H1 (cell line): ENCODE measurements around the gene CHCHD3. TPM values are rescaled to one million over a fixed set of nuclear protein-coding genes. Genes with fewer than 3 reads are reported as not detected.

Experiments
- CTCF ChIA-PET: fragments of 300-600 bp; sonication (Branson Sonifier 250); formaldehyde crosslinking; loops from one replicate; lab custom pipeline; 2021; ENCODE audit not compliant: partially characterized antibody; lab: Charles Lee
- POLR2A ChIA-PET: fragments of 300-600 bp; sonication (Branson Sonifier 250); formaldehyde crosslinking; loops from one replicate; lab custom pipeline; 2021; ENCODE audit warnings: inconsistent platforms; ENCODE audit not compliant: partially characterized antibody; lab: Charles Lee
- DNase-seq, 2 experiments: peaks; one replicate each; pipeline versions ENCODE4 v3.0.0 to v3.0.0-alpha.2; 2010 to 2022; ENCODE audit warnings: low spot score in 2 of 2, low read depth in 1 of 2, mixed read lengths in 1 of 2
- FAIRE-seq: peaks from 2 replicates; lab custom pipeline; 2011; peaks lifted over from hg19 to GRCh38; lab: Jason Lieb, UNC
- H2AFZ ChIP-seq: 2 replicates; pipeline ENCODE4 v1.8.1; 2012; ENCODE audit warnings: low read length, inconsistent platforms
- H2AK5ac ChIP-seq: 2 replicates; pipeline ENCODE4 v1.6.1; 2013; ENCODE audit warnings: low read depth, low read length
- H2BK120ac ChIP-seq: replicated peaks from 2 replicates; pipeline ENCODE3; 2013; ENCODE audit warnings: low read depth, low read length, inconsistent platforms
- H2BK12ac ChIP-seq: 2 replicates; pipeline ENCODE4 v1.6.1; 2013; ENCODE audit warnings: low read depth, low read length
- H2BK15ac ChIP-seq: 2 replicates; pipeline ENCODE4 v1.6.1; 2013; ENCODE audit warnings: low read length
- H2BK20ac ChIP-seq: 2 replicates; pipeline ENCODE4 v1.6.1; 2013; ENCODE audit warnings: low read length
- H2BK5ac ChIP-seq: 2 replicates; pipeline ENCODE4 v1.6.1; 2013; ENCODE audit warnings: low read depth, low read length
- H3K14ac ChIP-seq: 2 replicates; pipeline ENCODE4 v1.6.1; 2013; ENCODE audit warnings: inconsistent platforms; ENCODE audit not compliant: insufficient read length
- H3K18ac ChIP-seq: 2 replicates; pipeline ENCODE4 v1.6.1; 2013; ENCODE audit warnings: low read length; ENCODE audit errors: extremely low read depth
- H3K23ac ChIP-seq: 2 replicates; pipeline ENCODE4 v1.6.1; 2013; ENCODE audit warnings: inconsistent platforms; ENCODE audit not compliant: insufficient read length
- H3K23me2 ChIP-seq: 2 replicates; pipeline ENCODE4 v1.6.1; 2013; ENCODE audit warnings: low read depth, low read length
- H3K27ac ChIP-seq: 2 replicates; pipeline ENCODE4 v1.6.1; 2011; ENCODE audit warnings: low read depth, low read length, inconsistent platforms
- H3K27me3 ChIP-seq, 4 experiments: replicated peaks in 1 of 4; 1 replicate in 1 of 4; 2 replicates in 3 of 4; pipeline versions ENCODE4 v1.6.1 to v1.8.1; 2011 to 2013; ENCODE audit warnings: low read length in 3 of 4, mild to moderate bottlenecking in 3 of 4, inconsistent platforms in 2 of 4, mixed read lengths in 2 of 4, moderate library complexity in 1 of 4; ENCODE audit not compliant: control insufficient read depth in 3 of 4, insufficient read depth in 3 of 4; ENCODE audit errors: extremely low read depth in 1 of 4
- H3K36me3 ChIP-seq, 4 experiments: 2 replicates each; pipeline versions ENCODE4 v1.6.1 to v1.8.1; 2011 to 2013; ENCODE audit warnings: mild to moderate bottlenecking in 4 of 4, low read length in 3 of 4, moderate library complexity in 2 of 4, control low read depth in 1 of 4, inconsistent platforms in 1 of 4; ENCODE audit not compliant: insufficient read depth in 4 of 4, control insufficient read depth in 2 of 4
- H3K4ac ChIP-seq: replicated peaks from 2 replicates; pipeline ENCODE3; 2013; ENCODE audit warnings: low read length, low read depth, mixed read lengths, inconsistent platforms; ENCODE audit not compliant: insufficient read length
- H3K4me1 ChIP-seq, 4 experiments: replicated peaks in 1 of 4; 1 replicate in 1 of 4; 2 replicates in 3 of 4; pipeline versions ENCODE4 v1.6.1 to v1.8.1; 2011 to 2013; ENCODE audit warnings: low read length in 3 of 4, inconsistent platforms in 2 of 4, mixed read lengths in 1 of 4; ENCODE audit not compliant: insufficient read depth in 4 of 4, control insufficient read depth in 3 of 4
- H3K4me2 ChIP-seq, 2 experiments: 2 replicates each; pipeline versions ENCODE4 v1.6.1 to v1.8.1; 2011 to 2013; ENCODE audit warnings: low read depth in 2 of 2, low read length in 2 of 2, control low read depth in 1 of 2, inconsistent platforms in 1 of 2, mild to moderate bottlenecking in 1 of 2; ENCODE audit not compliant: insufficient read depth in 1 of 2
- H3K4me3 ChIP-seq, 4 experiments: fragments of 200-600, 300-600 bp in 1 of 4; sonication (generic), shearing (Covaris generic), sonication (Bioruptor Twin) in 1 of 4; 2 replicates each; pipeline versions ENCODE4 v1.5.1 to v1.8.1; 2011 to 2016; ENCODE audit warnings: low read length in 4 of 4, low read depth in 3 of 4, control low read depth in 2 of 4, inconsistent platforms in 2 of 4, mild to moderate bottlenecking in 2 of 4, mixed read lengths in 1 of 4, moderate library complexity in 1 of 4; ENCODE audit not compliant: insufficient read depth in 2 of 4; ENCODE audit errors: extremely low read depth in 1 of 4
- H3K56ac ChIP-seq: replicated peaks from 2 replicates; pipeline ENCODE3; 2013; ENCODE audit warnings: low read depth, mild to moderate bottlenecking, mixed read lengths, low read length, inconsistent platforms; ENCODE audit not compliant: insufficient read length
- H3K79me1 ChIP-seq: 2 replicates; pipeline ENCODE4 v1.6.1; 2013; ENCODE audit warnings: low read depth, low read length, control low read depth
- H3K79me2 ChIP-seq, 2 experiments: 2 replicates each; pipeline versions ENCODE4 v1.6.1 to v1.8.1; 2012 to 2013; ENCODE audit warnings: low read length in 2 of 2, mild to moderate bottlenecking in 2 of 2, inconsistent platforms in 1 of 2; ENCODE audit not compliant: insufficient read depth in 2 of 2, control insufficient read depth in 1 of 2
- H3K9ac ChIP-seq, 4 experiments: replicated peaks in 1 of 4; 1 replicate in 1 of 4; 2 replicates in 3 of 4; pipeline versions ENCODE4 v1.6.1 to v1.8.1; 2011 to 2013; ENCODE audit warnings: low read depth in 3 of 4, low read length in 3 of 4, control low read depth in 2 of 4, mild to moderate bottlenecking in 2 of 4, moderate library complexity in 2 of 4, inconsistent platforms in 1 of 4; ENCODE audit errors: extremely low read depth in 1 of 4
- H3K9me3 ChIP-seq, 2 experiments: 2 replicates each; pipeline versions ENCODE4 v1.6.1 to v1.8.1; 2012 to 2013; ENCODE audit warnings: mild to moderate bottlenecking in 2 of 2, moderate library complexity in 2 of 2, control low read depth in 1 of 2, inconsistent platforms in 1 of 2, low read depth in 1 of 2, low read length in 1 of 2, mixed read lengths in 1 of 2; ENCODE audit not compliant: insufficient read depth in 2 of 2
- H4K20me1 ChIP-seq, 2 experiments: replicated peaks in 1 of 2; 2 replicates each; pipeline versions ENCODE3 to v1.8.1; 2011 to 2013; ENCODE audit warnings: inconsistent platforms in 2 of 2, low read length in 2 of 2, mild to moderate bottlenecking in 1 of 2; ENCODE audit not compliant: insufficient read depth in 2 of 2, control insufficient read depth in 1 of 2
- H4K5ac ChIP-seq: 2 replicates; pipeline ENCODE4 v1.6.1; 2013; ENCODE audit warnings: low read length, low read depth, mixed read lengths, inconsistent platforms; ENCODE audit not compliant: insufficient read length
- H4K8ac ChIP-seq: 2 replicates; pipeline ENCODE4 v1.8.0; 2013; ENCODE audit warnings: mild to moderate bottlenecking, moderate library complexity, low read length, inconsistent platforms; ENCODE audit not compliant: insufficient read depth; ENCODE audit errors: extremely low read depth
- H4K91ac ChIP-seq: replicated peaks from 2 replicates; pipeline ENCODE3; 2013; ENCODE audit warnings: low read length, mixed read lengths, inconsistent platforms; ENCODE audit not compliant: insufficient read length
- POLR2AphosphoS5 ChIP-seq: IDR thresholded peaks from 2 replicates; pipeline ENCODE4 v1.6.1; 2011; ENCODE audit warnings: low read depth, low read length
- RFX5 ChIP-seq: IDR thresholded peaks from 2 replicates; pipeline ENCODE4 v1.6.1; 2011; ENCODE audit warnings: low read depth, low read length, improper control_type of control experiment, borderline replicate concordance
- RXRA ChIP-seq: IDR thresholded peaks from 2 replicates; pipeline ENCODE4 v1.6.1; 2011; ENCODE audit warnings: low read depth, mild to moderate bottlenecking, low read length, moderate library complexity; ENCODE audit not compliant: insufficient read depth
- SP4 ChIP-seq: IDR thresholded peaks from 2 replicates; pipeline ENCODE4 v1.6.1; 2012; ENCODE audit warnings: low read length, inconsistent platforms
- TEAD4 ChIP-seq: IDR thresholded peaks from 2 replicates; pipeline ENCODE4 v1.6.1; 2012; ENCODE audit warnings: low read depth, low read length, inconsistent platforms, mixed read lengths
- WGBS, 2 experiments: shearing (Covaris generic) in 1 of 2; methylation state at CpG; one replicate each; pipeline versions ENCODE4 v1.1.6 to v1.1.7; 2013 to 2015; ENCODE audit warnings: low lambda C conversion rate in 2 of 2, mixed read lengths in 2 of 2, inconsistent platforms in 1 of 2, low coverage in 1 of 2, missing lambda C conversion rate in 1 of 2; ENCODE audit not compliant: insufficient replicate concordance in 2 of 2, insufficient coverage in 1 of 2, insufficient read length in 1 of 2; ENCODE audit errors: extremely low coverage in 1 of 2, missing lambda C conversion rate in 1 of 2; 5-methylcytosine and 5-hydroxymethylcytosine counted together
- polyA plus RNA-seq, 7 experiments: library from polyadenylated mRNA; depleted of rRNA in 3 of 7; stranded (reverse) in 5 of 7; unstranded in 2 of 7; fragments of >200 nt in 5 of 7; fragments of 200-250 nt in 2 of 7; gene quantifications; 1 replicate in 5 of 7; 2 replicates in 1 of 7; 4 replicates in 1 of 7; pipeline versions ENCODE4 v1.2.1 to v1.2.3, GENCODE V29; 2011 to 2013; ENCODE audit warnings: missing spikeins in 2 of 7, mixed read lengths in 2 of 7
- total RNA-seq: library from RNA; stranded (reverse); fragmentation: NEBNext Ultra II Directional; extraction: Animal tissue kit (Norgen Biotek cat#: 25700); gene quantifications from 2 replicates; pipeline ENCODE4 v1.2.1, GENCODE V29; 2021

CHCHD3 gene
- total and polyA plus RNA-seq, 2 of the 8 experiments (the other 6 are each of a cell fraction or from before 2014, with no cell fraction given): 42.9 to 137 TPM

GRCh38 chr7:132858760-132859159 lies 223.1 kb downstream of the CHCHD3 start:
- Histone ChIP-seq H4K91ac (no peak overlapping the region), H3K79me2 (0 out of 4 replicates have a peak, but pooled peaks cover 0 to 8% of the 10 kb centered on the region in 2 experiments), H4K5ac (no peak overlapping the region), H3K56ac (no peak overlapping the region), H3K18ac (no peak overlapping the region), H3K23me2 (no peaks in the 10 kb centered on the region), H4K8ac (no peak overlapping the region), H3K9me3 (0 out of 4 replicates have a peak, but pooled peaks cover 0 to 3% of the 10 kb centered on the region in 2 experiments), H3K14ac (no peak overlapping the region), H3K4me3 (no peak overlapping the region), H3K4me1 (peaks cover 0 to 3% (median under 1%) of the 10 kb centered on the region in 4 experiments; a peak in 1 of 7 replicates), H2BK5ac (no peak overlapping the region), H3K27ac (no peak overlapping the region), H2BK120ac (no peak overlapping the region), H2AK5ac (no peak overlapping the region), H3K4ac (no peak overlapping the region), H3K9ac (no peak overlapping the region), H3K79me1 (no peaks in the 10 kb centered on the region; the same call in 1 of the 2 replicates), H4K20me1 (no peaks in the 10 kb centered on the region), H3K4me2 (no peak overlapping the region), H3K27me3 (no peaks in the 10 kb centered on the region), H3K36me3 (no peaks in the 10 kb centered on the region), H3K23ac (no peak overlapping the region), H2BK20ac (no peak overlapping the region), H2AFZ (no peak overlapping the region), H2BK12ac (no peak overlapping the region), H2BK15ac (no peak overlapping the region)
- FAIRE-seq (no peak), DNase-seq (no peak)
- TF ChIP-seq RFX5: no peak
- no peak for TF ChIP-seq POLR2AphosphoS5
- no peak for TF ChIP-seq TEAD4
- TF ChIP-seq SP4: no peak
- no peak for TF ChIP-seq RXRA
- 93% methylated on average over 4 of the region's 4 CpGs; no CpG with 5 or more reads in 1 of the 2 experiments for WGBS, 2 experiments
- ChIA-PET CTCF (interaction anchor here (1.7 kb wide), 1 partner anchor 10 kb away, joined by 4 read pairs; no protein-coding TSS in a partner anchor), POLR2A (no interaction called here)
